Hepatic stellate cell (primary cell): ENCODE results near the gene GLS.
A peak's percentile ranks its signal among the peaks of the same experiment; 100 is the strongest.
"Not testable (repeated sequence)": the region's sequence is repeated elsewhere in the genome, so short reads cannot be mapped to it uniquely, and the experiment has no call there.

Experiments
- DNase-seq: peaks from one replicate; pipeline ENCODE4 v3.0.0; 2011; ENCODE audit warnings: low spot score

The GLS gene

DNA sequence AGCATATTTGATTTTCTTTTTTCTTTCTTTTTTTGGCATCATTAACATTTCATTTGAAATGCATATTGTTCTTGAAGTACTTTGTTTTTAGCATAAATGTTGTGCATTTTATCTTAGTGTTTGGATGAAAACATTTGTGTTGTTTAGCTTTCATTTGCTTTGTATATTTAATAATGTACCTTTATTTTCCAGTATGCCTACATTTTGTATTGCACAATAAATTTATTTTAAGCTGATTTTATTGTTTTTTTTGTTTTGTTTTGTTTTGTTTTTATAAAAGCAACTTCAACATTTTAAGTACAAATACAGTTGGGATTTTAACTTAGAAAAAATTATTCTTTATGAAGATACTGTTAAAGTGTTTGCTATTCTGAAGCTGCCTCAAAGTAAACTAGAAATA lies 54.4 kb downstream of the GLS start:
- no peak for DNase-seq

DNA sequence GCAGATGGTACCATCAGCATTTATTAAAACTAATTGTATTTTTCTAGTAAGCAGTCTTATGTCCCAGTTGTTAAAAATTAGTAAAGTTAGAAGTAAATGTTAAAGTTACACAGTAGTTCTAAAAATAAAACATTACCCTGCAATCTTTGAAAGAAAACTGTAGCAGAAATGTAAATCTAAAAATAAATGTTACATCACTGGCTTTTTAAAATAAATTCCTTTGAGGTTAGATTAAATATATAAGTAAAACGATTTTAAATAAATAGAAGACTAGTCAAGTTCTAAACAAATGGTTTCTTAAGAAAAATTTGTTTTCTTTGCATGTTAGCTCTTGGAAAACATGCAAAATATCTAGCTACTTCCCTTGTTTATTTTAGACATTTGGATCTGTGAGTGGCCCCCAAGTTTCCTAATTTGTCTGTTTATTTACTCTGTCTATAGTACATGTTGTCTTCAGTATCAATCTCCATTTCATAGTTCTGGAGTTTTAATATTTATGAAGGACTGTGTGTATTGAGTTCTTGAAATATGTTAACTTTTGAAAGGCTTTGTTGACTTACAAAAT lies 58.2 kb downstream of the GLS start:
- no peak for DNase-seq

DNA sequence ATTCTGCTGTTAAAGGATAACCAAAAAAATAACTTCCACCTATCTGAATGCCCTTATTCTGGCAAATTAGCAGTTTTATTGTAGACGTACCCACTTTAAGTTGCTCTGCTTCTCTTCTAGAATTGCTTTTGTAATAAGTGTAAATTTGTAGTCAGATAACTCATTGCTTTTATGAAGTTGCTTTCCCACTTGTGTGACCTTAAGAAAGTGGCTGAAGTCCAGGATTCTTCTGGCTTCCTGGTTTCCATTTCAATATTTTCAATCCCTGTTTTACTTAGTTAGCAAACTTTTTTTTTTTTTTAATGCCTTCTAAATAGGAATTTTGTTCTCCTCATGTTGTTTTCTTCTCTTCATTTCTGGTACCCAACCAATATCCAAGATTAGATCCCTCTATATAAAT lies 59.8 kb downstream of the GLS start:
- DNase-seq = no peak

DNA sequence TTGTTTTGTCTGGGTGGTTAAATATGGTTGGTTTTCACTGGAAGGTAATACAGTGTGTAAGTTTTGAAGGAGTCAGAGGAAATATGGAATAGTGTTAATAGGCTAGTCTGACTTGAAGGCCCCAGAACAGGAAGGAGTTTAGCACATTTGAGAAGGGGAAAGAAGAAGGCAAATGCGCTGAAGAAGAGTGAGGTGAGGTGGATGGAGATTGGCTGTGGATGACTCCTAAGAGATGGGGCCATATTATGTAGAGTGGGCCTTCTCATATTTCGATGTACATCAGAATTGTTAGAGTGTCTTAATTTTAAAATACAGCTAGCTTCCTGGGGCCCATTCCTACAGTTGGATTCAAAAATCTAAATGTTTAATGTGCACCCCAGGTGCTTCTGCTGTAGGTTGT lies 61.0 kb downstream of the GLS start:
- no peak for DNase-seq

DNA sequence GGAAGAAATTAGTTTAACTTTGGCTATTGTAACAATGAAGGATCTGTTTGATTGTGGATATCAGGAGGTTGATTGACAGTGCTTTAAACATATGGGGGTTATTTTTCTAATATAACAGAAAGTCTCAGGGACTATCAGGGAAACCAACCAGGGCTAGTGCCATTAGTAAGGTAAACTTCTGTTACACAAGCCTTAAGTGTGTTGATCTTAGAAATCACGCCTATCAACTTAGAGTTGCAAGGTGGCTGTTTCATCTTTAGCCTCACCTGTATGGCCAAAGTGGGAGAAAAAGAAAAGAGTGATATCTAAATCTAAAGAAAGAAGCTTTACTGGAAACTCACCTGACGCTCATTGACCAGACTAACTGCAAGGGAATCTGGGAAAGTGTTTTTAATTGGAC lies 62.1 kb downstream of the GLS start:
- no peak for DNase-seq

DNA sequence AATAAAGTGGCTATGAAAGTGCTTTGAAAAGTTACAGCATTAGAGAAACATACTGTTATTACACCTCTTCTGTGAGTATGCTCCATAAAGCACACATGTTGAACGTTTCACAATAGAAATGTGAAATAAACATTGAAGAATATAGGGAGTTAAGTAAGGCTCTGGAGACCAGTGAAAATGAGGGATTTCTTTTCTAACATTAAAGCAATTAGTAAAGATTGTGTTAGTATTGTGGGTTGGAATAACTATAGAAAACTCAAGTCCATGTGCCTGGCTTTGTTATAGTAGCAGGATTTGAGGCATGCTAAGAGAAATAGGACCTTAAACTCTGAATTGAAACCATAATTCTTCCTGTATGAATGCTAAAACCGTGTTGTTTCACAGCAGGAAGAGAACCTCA lies 63.1 kb downstream of the GLS start:
- no peak for DNase-seq

DNA sequence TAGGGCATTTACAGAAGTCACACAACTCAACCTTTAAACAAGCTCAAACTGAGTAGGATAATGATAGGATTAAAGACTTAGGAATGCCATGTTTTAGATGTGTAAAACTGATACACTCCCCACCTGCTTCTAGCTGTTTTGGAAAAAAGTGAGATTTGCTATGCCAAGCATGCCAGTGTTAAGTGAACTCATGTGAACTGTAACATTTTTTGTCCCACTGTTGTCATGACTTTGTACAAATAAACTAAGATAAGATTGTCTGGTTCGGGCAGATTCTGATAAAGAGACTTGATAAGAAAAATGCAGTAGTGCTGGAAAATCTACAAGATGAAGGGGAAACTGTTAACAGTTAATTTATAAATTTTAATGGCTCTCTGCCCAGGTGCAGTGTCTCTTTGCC lies 66.5 kb downstream of the GLS start:
- DNase-seq = peak; percentile 8

DNA sequence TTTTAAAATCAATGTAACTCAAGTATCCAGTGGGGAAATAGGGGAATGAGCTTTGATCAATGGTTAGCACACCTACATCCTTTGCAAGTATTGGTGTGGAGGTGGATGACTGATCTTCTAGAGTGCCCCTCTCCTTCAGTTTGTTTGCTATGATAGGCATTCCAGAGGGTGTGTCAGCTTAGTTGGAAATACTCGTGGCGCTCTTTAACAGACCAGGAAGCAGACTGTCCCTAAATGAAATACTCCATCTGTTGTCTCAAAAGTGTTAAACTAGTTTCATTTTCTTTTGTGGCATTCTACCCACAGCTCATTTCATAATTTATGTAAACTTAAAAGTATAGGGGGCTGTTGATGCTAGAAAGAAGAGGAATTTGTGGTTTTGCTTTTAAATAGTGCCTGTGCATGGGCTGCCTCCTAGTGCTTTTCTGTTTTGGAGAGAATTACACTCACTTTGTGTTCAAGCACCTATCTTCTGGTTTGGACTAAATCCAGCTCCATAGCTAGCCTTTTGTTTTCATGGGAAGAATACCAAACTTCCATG lies 67.2 kb downstream of the GLS start:
- DNase-seq = peak; percentile 24

DNA sequence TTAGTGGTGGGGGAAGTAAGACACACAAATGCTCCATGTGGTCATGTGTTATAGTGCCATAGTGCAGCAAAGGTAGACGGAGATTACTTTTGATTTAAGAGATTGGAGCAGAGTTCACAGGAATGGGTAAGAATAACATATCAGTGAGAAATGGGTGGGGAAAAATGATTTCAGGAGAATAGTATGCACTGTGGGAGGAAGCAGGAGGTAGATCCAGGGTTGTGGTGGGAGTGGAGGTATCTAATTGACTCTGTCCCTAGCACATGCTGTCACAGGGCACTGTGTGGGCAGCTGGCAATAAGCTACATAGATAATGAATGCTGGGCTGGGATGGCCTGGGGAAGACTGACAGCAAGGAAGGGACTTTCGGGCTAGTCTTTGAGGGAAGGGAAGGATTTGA lies 68.0 kb downstream of the GLS start:
- no peak for DNase-seq

DNA sequence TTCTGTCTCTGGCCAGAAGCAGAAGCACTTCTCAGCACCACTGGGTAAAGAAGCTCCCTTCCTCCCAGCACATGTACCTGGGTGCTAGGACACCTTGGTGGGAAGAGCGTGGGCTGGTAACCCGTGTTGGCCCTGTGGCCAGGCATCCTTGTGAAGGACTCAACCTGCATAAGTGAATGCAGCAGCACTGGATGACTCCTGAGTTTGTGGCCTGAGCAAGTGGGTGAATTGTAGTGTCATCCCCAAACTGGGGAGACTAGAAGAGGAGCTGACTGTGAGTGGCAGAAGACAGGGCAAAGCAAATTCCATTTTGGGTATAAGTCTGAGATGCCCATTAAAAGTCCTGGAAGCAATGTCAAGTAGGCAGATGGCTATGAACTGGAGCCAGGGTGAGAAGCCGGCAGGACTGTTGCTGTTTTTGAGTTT lies 70.0 kb downstream of the GLS start:
- DNase-seq = no peak

DNA sequence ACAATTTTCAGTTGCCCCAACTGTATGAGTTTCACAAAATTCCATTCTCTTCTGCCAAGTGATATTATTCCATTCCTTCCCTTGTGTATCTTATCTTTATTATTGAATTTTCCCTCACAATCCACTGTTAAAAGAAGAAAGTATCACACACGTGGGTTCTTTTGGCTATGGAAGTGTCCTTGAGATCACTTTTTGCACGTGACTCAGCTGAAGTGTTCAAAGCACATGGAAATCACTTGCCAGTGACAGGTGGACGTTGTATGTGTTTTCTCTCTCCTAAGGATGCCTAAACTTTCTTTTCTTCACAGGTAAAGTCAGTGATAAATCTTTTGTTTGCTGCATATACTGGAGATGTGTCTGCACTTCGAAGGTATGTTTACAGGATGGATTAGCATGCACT lies 72.6 kb downstream of the GLS start:
- no peak for DNase-seq

DNA sequence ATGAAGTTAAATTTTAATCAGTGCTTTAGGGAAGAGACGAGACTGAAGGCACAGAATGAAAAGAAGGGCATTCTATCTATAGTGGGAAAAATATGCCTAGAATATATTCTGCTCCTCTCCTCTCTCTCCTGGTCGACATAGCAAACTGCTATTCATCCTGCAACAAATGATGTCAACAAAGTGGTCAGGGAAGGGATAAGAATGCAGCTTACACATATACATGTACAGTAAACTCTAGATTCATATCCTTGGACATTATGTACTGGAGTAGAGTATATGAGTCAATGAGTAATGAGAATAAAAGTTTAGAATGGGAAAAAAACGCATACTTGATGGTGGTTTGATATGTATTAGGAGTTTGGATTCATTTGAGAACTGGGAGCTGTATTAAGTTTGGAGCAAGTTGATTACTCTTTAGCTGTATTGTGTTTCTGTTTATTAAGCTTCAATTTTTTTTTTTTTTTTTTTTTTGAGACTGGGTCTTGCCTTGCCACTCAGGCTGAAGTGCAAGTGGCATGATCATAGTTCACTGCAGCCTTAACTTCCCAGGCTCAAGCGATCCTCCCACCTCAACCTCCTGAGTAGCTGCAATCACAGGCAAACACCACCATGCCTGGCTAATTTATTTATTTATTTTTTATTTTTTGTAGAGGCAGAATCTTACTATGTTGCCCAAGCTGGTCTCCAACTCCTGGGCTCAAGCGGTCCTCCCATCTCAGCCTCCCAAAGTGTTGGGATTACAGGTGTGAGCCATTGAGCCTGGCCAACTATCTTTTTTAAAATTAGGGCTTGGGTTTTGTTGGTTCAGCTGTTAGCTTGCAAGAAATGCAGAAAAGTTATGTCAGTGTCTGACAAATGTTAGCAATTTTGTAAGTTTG lies 79.5 kb downstream of the GLS start:
- DNase-seq = no peak

DNA sequence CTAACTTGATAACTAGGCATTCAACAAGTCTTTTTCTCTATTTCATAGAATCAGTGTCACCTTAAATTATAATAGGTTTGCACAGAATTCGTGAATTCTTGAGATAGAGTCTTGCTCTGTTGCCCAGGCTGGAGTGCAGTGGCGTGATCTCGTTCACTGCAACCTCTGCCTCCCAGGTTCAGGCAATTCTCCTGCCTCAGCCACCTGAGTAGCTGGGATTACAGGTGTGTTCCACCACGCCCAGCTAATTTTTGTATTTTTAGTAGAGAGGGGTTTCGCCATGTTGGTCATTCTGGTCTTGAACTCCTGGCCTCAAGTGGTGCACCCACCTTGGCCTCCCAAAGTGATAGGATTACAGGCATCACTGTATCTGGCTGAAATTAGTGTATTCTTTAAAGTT lies 80.5 kb downstream of the GLS start:
- not testable (repeated sequence) for DNase-seq

DNA sequence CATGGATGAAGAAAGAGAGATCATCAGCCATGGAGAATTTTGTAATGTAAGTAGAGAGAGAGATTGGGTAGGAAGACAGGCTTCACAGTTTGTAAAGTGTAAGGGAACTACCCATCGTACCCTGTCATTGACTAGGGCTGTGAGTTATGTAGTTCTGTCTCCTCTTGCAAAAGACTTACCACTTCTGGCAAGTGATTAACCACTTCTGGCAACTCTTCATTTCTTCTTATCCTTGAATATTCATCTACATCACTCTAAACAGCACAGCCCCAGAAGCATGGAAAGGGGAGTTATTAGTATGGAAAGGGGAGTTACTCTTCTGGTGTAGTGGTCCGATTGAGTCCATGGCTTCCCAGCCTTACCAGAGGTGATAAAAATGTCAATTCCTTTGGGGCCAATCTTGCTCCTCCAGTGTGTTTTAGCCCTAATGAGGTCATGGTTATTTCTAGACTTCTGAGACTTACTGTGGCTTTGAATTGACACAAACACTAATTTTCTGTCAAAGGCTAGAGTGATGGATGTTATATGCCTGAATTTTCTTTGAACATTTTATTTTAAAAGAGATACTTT lies 81.4 kb downstream of the GLS start:
- DNase-seq = no peak

DNA sequence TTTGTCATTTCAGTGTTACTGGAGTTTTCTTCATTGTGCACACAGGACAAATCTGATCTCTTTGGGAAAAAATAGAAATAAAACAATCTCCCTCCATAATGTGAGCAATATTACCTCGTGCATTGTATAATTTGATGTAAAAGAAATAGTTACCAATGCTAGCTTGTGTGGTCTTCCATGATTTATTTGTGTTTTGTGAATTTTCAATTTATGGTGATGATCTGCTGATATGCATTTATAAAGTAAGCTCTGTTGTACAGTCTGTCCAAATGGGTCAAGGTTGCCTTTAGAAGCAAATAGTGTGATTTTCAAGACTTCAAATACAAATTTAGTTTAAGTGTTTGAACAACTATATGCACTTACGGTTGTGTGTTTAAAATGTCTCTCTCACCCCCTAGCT lies 82.5 kb downstream of the GLS start:
- no peak for DNase-seq

DNA sequence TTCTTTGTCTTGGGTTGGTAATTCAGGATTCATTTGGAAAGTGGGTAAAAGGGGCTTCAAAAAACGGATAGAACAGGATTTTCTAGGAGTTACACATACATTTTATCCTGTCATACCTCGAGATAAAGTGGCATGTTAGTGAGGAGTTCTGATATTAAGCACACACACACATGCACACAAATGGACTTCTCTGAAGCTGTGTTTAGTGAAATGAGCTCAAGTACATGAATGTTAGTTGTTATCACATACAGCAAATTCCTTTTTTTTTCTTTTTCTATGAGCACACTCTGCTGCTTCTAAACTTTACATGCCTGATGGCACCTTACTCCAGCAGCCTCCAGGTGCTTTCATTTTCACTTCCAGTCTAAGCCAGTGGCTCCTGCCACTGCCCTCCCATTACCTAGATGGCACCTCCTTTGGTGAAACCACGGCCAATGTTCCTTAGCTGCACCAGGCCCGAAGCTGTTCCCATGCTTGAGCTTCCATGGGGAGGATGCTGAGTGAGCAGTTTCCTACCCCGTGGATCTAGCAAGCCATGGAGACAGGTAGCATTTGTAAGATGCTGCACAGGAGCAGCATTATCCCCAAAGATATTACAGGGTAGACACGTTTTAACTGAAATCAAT lies 83.7 kb downstream of the GLS start:
- DNase-seq = no peak

DNA sequence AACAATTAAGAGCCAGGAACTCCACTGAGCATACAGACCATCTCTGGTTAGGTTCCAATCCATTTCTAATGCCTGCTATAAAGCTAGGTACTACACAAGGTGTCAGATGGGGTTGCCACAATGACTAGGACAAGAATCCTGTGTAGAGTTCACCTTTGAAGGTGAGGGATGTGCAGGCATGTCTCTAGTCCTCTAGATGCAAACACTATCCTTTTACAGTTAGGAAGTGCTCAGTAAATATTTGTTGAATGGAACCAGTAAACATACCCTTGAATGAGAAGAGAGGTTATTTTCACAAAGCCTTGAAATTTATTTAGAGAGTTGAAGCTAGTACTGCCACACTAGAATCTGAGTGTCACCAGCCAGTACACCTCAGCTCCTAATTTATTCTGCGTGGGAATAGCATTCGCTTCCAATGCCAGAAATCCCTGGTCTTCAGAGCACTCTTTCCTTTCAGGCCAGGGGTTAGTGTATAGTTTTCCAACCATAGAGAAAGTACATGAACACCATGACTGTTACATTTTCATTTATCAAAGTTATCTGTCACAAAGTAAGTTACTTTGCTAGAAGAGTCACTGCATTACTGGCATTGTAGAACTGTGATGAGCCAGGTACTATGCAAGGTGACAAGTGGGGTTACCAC lies 85.1 kb downstream of the GLS start:
- DNase-seq = no peak

DNA sequence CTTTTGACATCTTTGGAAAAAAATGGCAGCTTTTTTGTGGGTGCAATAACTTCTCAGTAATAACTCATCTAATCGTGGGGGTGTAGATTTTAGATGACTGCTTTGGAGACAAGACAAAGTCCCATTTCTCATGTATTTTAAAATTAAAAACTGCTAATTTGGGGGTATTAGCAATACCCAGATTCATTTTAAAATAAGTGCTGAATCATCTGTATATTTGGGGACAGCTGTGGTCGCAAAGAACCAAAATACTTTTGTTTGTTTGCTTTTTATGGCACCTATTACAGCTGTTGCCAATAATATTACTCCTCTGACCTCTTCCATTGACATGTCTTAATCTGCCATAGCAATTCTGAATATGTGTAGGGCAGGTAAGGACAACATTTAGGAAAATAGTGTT lies 87.9 kb downstream of the GLS start:
- DNase-seq = no peak

DNA sequence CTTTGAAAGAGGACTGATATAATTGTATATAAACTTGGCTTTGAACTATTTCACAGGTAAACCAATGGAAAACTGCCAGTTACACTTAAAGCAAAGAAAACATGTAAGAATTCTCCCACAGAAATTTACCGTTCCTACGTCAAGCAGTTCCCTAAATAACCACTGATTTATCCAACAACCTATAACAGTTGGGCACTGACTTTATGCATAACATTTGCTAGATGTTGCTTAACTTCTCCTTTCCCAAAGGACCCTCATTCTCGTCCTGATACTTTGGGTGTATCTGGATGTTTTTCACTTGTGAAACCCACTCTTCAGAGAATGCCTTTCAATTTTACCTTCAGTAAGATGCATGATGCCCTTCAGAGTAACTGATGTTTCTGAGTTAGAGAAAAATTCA lies 89.5 kb downstream of the GLS start:
- no peak for DNase-seq

DNA sequence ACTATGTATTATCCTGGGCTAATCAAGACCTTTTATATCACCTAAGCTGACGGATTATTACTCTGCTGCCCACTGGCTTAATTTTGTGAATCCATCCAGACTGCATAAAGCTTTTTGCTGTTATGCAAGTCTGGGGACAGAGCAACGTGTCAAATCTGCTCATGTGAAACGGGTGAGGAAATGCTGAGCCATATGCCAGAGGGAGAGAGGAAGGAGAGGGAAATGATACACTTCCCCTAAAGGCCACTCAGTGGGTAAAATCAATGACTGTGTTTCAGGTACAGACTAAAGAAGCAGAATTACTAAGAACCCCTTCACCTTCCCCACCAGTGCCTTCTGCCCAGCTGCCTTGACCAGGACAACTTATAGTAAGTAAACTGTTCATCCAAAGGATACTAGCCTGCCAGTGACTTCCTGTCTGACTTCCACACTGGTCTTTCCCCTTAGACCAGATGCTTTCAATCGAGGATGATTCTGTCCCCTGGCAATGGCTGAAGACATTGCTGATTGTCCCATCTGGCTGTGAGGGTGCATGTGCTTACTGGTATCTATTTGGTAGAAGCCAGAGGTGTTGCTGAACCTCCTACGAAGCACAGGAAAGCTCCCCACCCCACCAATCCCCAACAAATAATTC lies 90.4 kb downstream of the GLS start:
- DNase-seq = no peak

DNA sequence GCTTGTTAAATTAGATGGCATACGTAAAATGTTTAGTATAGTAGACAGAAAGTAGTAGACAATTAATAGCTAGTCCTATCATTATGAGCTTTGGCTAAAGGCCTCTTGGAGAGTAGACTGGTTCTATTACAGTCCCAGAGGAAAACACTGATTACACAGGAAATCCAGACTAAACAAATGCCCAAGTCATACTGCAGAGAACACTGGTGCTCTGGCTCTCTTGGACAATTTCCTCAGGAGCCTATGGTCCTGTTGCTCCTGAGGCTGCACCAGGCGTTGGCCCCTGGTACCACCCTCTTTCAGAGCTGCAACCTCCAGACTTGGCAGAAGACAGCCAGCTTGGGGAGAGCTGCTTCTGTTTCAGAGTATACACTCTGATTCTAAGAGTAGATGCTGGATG lies 91.6 kb downstream of the GLS start:
- DNase-seq = no peak

DNA sequence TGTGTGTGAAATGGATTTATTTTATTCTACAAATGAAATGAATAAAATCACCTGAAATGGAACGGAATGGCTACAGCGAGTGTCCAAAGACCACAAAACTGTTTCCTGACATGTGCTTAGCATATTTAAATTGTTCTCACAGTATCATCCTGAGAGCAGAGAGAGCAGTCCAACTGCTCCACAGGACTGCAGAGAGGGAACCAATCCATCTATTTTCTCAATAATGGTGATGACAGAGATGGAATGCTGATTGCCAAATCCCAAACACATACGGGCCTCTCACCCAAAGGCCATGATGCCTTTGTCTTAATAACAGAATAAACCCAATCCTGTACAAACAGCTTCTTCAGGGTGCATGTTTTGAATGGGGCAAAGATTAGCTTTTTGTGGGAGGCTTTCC lies 92.2 kb downstream of the GLS start:
- DNase-seq = no peak
